GM03348 (cell line): ENCODE measurements around the gene RPS27.

Experiments used
- DNase-seq: peaks from one replicate; pipeline ENCODE4 v3.0.0; 2012; ENCODE audit warnings: low spot score

Gene RPS27

DNA sequence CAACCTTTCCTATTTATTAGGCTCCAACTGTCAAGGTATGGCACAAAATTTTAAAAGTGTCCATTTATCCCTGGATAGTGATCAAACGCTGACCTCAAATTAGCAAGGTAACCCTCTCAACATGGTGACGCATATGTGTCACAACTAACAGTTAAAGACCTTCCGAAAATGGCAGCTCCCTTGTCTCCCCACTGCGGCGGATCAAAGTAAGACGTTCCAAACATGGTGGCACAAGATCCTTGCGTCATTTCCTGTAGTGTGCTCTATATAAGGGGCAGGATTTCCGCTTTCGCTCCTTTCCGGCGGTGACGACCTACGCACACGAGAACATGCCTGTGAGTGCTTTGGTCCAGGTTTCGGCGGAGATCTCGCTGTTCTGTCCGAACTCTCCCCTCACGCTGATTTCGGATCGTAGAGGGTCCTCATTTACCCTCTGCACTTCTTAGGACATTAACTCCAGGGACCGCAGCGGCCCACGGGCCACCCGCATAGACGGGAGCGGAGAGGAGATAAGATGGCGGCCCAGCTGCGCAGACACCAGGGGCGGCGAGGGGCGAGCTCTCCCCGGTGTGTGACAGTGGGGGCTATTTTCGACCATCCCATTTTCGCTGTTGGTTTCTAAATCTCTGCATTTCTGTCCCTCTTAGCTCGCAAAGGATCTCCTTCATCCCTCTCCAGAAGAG, at the start of gene RPS27:
Gene RPS27, plus strand, starts transcription at position 295 of the 683 bp plus-strand sequence. Its CDS starts 35 bp downstream, at position 330.
- peak; percentile 92 for DNase-seq

DNA sequence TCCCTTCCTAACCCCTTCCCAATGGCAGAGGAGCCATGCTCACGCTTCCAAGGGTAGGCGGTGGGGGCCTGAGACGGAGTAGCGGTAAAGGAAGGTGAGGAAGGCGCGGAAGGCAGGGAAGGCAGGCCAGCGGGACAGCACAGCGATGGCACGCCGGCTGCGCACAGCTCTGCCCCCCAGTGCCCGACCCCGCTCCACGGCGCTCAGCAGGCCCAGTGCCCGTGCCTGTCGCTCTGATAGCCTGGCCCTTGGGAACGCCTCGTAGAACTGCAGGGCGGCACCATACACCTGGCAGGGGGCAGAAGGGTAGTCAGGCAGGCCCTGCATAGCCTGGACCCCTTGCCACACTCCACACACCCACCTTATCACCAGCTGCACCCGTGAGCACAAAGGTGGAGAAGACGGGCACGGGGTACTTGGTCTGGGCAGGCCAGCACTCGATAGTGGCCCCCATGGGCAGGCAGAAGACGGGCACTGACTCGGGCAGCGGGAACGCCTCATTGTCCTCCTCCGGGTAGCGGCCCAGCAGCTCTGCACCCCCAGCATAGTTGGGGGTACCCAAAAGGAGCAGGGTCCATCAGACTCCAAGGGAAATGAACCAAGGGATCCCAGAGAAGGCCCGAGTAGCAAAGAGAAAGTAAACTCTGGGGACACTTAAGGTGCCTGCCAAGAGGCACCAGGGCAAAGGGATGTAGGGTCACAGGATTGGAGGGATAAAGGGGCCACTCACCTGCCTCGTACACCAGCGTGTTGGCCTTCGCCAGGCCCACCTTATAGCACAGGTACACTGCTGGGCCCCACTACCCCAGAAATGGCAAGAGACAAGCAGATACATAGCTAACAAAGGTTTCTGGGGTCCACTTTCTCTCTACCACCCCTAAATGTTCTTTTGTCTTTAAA, 48.5 kb upstream of the RPS27 start:
- DNase-seq: no peak

- DNase-seq: no peak
Measured at GRCh38 chr1:153942766-153943549, 47.6 kb upstream of the RPS27 start.

DNA sequence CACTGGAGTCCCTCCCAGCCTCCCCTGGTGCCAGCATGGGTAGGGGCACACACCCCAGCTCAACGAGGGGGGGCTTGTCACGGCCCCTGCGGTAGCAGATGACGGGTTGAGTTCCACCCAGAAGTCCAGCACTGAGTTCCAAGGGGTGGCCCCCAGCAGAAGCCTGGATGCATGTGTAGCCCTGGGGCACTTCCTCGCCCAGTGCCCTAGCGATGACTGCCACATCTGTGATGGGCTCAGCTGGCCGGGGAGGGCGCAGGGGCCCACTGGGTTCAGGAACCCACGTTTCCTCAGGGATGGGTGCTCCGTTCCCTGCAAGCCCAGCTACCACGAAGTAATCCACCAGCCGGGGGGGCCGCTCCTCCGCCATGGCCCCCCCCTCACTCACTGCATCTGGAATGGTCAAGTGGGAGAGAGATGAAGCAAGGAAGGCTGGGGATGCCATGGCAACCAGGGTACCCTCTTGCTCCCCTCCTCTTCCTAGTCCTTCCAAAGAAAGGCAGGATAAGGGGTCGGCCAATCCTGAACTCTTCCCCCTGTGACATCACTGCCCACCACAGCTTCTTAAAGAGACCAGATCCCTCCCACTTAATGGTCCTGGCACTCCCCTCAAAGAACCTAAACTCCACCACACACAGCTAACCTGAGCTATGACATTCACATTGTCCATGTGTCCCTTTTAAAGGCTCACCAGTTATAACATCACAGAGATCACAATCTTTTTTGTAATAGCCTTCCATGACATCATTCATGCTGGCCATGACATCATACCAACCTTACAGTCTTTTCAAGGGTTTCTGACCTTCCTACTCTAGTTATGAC, 46.3 kb upstream of the RPS27 start:
- DNase-seq: no peak

- no peak for DNase-seq
Measured at GRCh38 chr1:153944827-153945117, 45.8 kb upstream of the RPS27 start.

GRCh38 chr1:153945131-153945794, 45.3 kb upstream of the RPS27 start:
- DNase-seq: peak; percentile 27

DNA sequence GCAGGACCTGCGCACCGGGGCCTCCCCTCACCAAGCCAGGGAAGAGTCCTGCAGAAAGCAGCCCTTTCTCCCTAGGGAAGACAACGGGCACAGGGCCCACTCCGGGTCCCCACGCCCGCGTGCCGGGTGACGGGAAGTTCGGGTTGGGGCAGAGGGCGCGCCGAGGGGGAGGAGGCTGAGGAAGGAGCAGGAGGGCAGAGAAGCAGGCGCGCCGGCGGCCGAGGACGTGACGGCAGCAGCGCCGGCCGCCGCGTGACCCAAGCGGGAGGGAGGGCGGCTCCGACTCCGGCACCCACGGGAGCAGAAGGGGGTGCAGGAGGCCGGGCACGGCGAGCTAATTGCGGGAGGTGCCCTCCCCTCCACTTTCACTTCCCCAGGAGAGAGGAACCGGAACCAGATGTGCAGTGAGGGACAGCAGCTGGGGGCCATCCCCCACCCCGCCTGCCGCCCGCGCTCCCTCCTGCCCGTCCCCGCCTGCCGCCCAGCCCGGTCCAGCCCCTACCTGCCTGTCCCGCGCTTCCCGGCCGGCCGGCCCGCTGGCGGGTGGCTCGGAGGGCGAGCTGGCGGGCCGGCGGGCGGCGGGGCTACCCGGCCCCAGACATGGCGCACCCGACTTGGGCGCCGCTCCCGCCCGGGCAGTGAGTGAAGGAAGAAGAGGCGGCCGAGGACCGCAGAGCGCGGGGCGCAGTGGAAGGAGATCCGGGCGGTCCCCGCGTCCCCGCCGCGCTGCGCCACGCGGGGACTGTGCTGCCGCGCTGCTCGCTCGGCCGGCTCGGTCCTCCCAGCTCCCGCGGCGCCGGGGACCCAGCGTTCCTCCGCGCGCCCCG, 44.6 kb upstream of the RPS27 start:
- DNase-seq: peak; percentile 90

GRCh38 chr1:153946622-153947241, 43.8 kb upstream of the RPS27 start, which contains the start of gene DENND4B:
DENND4B (minus strand) TSS chr1:153946718; CDS start chr1:153944374, 2,344 bp downstream.
- peak; percentile 97 for DNase-seq

- no peak for DNase-seq
Measured at GRCh38 chr1:153951183-153951582, 39.4 kb upstream of the RPS27 start.

DNA sequence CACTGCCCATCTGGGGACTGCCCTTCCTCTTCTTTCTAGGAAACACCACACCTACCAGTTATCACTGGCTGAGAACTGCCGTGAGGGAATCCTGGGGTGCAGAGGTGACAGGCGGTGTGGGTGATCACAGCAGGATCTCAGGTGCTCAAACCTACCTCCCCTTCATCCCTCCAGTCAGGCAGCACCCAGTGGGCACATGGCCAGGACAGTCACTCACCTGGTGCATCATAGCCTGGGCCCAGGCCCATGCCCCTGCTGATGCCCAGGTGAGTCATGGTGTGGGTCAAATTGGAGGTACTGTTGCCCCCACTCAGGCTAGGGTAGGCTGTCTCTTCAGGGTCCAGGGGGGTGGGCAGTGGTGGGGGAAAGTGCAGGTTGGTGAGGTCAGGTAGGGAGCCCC, 38.8 kb upstream of the RPS27 start:
- no peak for DNase-seq

GRCh38 chr1:153953859-153954365, 36.6 kb upstream of the RPS27 start:
- DNase-seq: no peak

DNA sequence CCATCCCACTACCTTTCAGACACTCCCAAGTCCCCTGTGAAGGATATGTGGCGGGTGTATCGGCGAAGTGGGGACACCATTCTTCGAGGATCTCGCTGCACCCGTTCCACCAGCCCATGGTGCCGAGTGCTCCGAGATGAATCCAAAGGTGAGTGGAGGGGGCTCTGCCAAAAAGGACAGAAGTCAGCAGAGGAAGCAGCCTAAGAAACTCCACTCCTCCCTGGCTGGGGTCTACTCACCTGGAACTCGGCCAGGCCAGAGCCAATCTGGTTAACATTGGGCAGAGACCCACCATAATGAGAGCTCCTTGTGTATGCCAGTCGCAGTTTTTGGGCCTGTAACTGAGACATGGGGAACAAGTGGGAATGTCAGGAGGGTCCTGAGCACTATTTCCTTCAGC, 35.7 kb upstream of the RPS27 start:
- DNase-seq: no peak

GRCh38 chr1:153956997-153957715, 33.4 kb upstream of the RPS27 start:
- DNase-seq: no peak

DNA sequence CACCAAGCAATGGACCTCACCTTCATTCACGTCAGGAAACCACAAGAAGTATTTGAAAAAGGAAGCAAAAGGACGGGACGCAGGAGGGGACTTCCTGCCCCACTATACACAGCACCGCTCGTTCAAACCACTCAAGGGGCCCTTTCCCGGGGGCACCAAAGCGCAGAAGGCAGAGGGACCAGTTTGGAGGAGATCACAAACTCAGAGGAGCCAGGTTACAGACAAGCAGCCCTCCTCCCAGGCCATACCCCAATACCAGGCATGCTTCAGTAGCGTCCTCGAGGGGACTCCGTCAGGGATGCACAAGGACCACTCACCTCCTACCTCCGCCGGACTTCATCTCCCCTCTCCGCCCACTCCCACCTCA, 32.8 kb upstream of the RPS27 start:
- no peak for DNase-seq

GRCh38 chr1:153958111-153958960, 32.2 kb upstream of the RPS27 start, which contains the start of gene CRTC2:
CRTC2 (minus strand) TSS chr1:153958612; CDS start chr1:153958497, 115 bp downstream.
- DNase-seq: peak; percentile 96

- DNase-seq: no peak
Measured at GRCh38 chr1:153958961-153959260, 31.7 kb upstream of the RPS27 start.

DNA sequence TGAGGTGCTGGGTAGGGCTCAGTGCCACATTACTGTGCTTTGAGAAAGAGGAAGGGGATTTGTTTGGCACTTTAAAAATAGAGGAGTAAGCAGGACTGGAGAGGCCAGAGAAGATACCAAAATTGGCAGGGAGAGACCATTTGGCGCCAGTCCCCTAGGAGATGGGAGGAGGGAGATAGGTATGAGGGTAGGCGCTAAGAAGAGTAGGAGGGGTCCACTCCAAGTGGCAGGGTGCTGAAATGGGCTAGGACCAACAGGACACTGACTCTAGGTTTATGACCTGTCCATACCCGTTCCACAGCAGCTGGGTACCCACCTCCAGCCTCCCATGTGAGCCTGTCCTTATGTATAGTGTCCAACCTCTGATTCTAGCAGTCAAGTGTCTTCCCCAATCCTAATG, 31.1 kb upstream of the RPS27 start:
- no peak for DNase-seq

DNA sequence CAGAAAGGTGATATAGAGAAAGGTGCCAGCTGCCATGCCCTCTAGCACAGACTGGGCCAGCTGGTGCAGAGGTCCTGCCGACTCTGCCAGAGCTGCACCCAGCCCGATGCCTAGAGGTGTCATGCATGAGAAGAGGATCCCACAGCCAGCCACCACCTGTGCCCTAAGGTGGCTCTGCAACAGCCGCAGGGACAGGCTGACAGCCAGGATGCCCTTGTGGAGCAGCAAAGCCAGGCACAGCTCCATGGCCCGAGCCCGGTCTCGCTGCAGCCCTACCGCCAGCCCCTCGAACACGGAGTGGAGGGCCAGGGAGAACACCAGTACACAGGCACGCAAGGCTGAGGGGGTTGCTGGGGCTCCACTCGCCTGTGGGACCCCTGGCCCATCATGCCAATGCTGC, 30.4 kb upstream of the RPS27 start:
- DNase-seq: no peak
